ENCODE results near the gene ENTHD1.

ENTHD1 gene

DNA sequence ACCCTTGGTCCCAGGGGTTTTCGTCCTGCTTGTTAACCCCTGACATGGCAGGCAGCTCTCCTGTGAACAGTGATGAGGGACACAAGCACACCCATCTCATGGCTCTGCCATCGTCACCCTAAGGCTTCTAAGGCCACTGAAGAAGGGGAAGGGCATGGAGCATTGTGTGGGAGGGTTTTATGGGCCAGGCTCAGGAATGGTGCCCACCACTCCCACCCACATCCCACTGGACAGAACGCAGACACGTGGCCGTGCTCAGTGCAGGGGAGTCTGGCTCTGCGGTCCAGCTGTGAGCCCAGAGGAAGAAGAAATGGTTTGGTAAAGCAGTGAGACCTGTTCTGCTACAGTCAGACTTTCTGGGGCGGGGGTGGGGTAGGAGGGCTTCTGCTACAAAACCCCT is 193.0 kb downstream of the ENTHD1 start:
- TF ChIP-seq, protein P1, sequence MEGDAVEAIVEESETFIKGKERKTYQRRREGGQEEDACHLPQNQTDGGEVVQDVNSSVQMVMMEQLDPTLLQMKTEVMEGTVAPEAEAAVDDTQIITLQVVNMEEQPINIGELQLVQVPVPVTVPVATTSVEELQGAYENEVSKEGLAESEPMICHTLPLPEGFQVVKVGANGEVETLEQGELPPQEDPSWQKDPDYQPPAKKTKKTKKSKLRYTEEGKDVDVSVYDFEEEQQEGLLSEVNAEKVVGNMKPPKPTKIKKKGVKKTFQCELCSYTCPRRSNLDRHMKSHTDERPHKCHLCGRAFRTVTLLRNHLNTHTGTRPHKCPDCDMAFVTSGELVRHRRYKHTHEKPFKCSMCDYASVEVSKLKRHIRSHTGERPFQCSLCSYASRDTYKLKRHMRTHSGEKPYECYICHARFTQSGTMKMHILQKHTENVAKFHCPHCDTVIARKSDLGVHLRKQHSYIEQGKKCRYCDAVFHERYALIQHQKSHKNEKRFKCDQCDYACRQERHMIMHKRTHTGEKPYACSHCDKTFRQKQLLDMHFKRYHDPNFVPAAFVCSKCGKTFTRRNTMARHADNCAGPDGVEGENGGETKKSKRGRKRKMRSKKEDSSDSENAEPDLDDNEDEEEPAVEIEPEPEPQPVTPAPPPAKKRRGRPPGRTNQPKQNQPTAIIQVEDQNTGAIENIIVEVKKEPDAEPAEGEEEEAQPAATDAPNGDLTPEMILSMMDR (conservative IDR thresholded peaks at IDR 0.05), result no peak
- no peak for TF ChIP-seq ZFX (IDR thresholded peaks at IDR 0.05)
- H3K27ac ChIP-seq, result no peak overlapping the region

GRCh38 chr22:39699631-39700360 is 193.8 kb downstream of the ENTHD1 start:
- TF ChIP-seq ZFX (IDR thresholded peaks at IDR 0.05), result no peak
- TF ChIP-seq, protein P1 (conservative IDR thresholded peaks at IDR 0.05), result no peak
- no peak overlapping the region for H3K27ac ChIP-seq

GRCh38 chr22:39697790-39698430 is 195.7 kb downstream of the ENTHD1 start:
- H3K27ac ChIP-seq, result no peak overlapping the region

DNA sequence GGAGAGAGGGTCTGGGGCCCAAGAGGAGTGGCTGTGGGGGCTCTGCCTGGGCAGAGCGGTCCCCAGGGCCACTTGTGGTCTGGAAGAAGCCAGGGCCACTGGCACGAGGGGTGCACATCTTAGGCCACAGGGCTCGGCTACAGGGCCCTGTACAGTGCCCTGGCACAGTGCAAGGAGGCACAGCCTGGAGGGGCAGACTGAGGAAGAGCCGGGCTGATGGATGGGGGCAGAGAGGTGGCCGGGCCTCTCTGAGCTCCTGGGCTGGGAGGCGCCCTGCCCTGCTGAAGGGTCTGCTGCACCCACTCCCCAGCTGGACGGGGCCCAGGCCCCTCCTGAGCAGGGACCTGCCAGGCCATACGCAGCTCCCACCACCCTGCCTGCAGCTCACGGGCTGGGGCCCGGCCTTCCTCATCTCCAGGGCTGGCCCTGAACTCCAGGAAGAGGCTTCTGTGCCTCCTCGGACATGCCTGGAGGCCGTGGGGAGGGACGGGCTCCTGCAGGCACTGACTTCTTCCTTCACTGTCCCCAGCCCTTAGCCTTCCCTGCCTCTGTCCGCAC is 199.5 kb downstream of the ENTHD1 start:
- no peak overlapping the region for H3K27ac ChIP-seq
- TF ChIP-seq, protein P1 (conservative IDR thresholded peaks at IDR 0.05), result no peak
- no peak for TF ChIP-seq ZFX (IDR thresholded peaks at IDR 0.05)

More at GRCh38 chr22:39697790-39698430, 195.7 kb downstream of the ENTHD1 start:
- no peak for TF ChIP-seq ZFX (IDR thresholded peaks at IDR 0.05)
- TF ChIP-seq, protein P1 (conservative IDR thresholded peaks at IDR 0.05), result no peak

Measured in C4-2B (cell line).